Osteocyte (in vitro differentiated cells): ENCODE results near the gene NSUN3. TPM values are rescaled to one million over a fixed set of nuclear protein-coding genes. Genes with fewer than 3 reads are reported as not detected.
"Not testable (repeated sequence)": the region's sequence is repeated elsewhere in the genome, so short reads cannot be mapped to it uniquely, and the experiment has no call there.

Source experiments
- DNase-seq: peaks from one replicate; pipeline ENCODE4 v3.0.0; 2021; ENCODE audit warnings: mixed read lengths; ENCODE audit not compliant: unreplicated experiment; ENCODE audit errors: extremely low spot score
- H3K27ac Mint-ChIP-seq: one replicate; pipeline ENCODE4 v1.8.0; 2021; ENCODE audit warnings: mild to moderate bottlenecking, mixed read lengths; ENCODE audit not compliant: unreplicated experiment
- H3K27me3 Mint-ChIP-seq: one replicate; pipeline ENCODE4 v1.8.0; 2021; ENCODE audit warnings: mixed read lengths; ENCODE audit not compliant: unreplicated experiment
- H3K36me3 Mint-ChIP-seq: one replicate; pipeline ENCODE4 v1.8.0; 2021; ENCODE audit warnings: mixed read lengths; ENCODE audit not compliant: unreplicated experiment
- H3K4me1 Mint-ChIP-seq: one replicate; pipeline ENCODE4 v1.8.0; 2021; ENCODE audit warnings: mixed read lengths; ENCODE audit not compliant: unreplicated experiment
- H3K4me3 Mint-ChIP-seq: one replicate; pipeline ENCODE4 v1.8.0; 2021; ENCODE audit warnings: mild to moderate bottlenecking, moderate library complexity, mixed read lengths; ENCODE audit not compliant: unreplicated experiment
- H3K9me3 Mint-ChIP-seq: one replicate; pipeline ENCODE4 v1.8.0; 2021; ENCODE audit warnings: mixed read lengths; ENCODE audit not compliant: unreplicated experiment
- CTCF ChIP-seq: fragments of 200-600 bp; sonication (generic); IDR thresholded peaks from 2 replicates; pipeline ENCODE4 v1.5.0; 2021; ENCODE audit warnings: antibody characterized with exemption, mild to moderate bottlenecking, moderate library complexity
- total RNA-seq: library from RNA; stranded (reverse); gene quantifications from 2 replicates; pipeline ENCODE4 v1.2.1, GENCODE V29; 2021

The NSUN3 gene
- total RNA-seq, 1 donor from 2014 or later: 15.0 TPM

- Mint-ChIP-seq H3K36me3 (peaks cover 16% of the 10 kb centered on the region), H3K27me3 (no peaks in the 10 kb centered on the region), H3K27ac (no peak overlapping the region), H3K9me3 (no peaks in the 10 kb centered on the region), H3K4me1 (no peaks in the 10 kb centered on the region), H3K4me3 (no peak overlapping the region)
- no peak for TF ChIP-seq CTCF
- DNase-seq: no peak
Observed at GRCh38 chr3:94106268-94106667, 43.4 kb downstream of the NSUN3 start.

GRCh38 chr3:94110232-94110631 is 47.4 kb downstream of the NSUN3 start:
- H3K27ac Mint-ChIP-seq, H3K27me3 Mint-ChIP-seq, H3K4me3 Mint-ChIP-seq, DNase-seq, H3K9me3 Mint-ChIP-seq: not testable (repeated sequence)
- Mint-ChIP-seq H3K36me3 (peaks cover 21% of the 10 kb centered on the region), H3K4me1 (peaks cover 13% of the 10 kb centered on the region)

- Mint-ChIP-seq H3K4me1 (peaks cover 13% of the 10 kb centered on the region), H3K9me3 (no peaks in the 10 kb centered on the region), H3K4me3 (no peak overlapping the region), H3K27ac (no peak overlapping the region), H3K36me3 (peaks cover 19% of the 10 kb centered on the region), H3K27me3 (no peaks in the 10 kb centered on the region)
- DNase-seq: no peak
- no peak for TF ChIP-seq CTCF
Observed at GRCh38 chr3:94110854-94111253, 48.0 kb downstream of the NSUN3 start.

- Mint-ChIP-seq H3K27ac (no peak overlapping the region), H3K36me3 (peaks cover 13% of the 10 kb centered on the region), H3K4me3 (no peak overlapping the region), H3K27me3 (no peaks in the 10 kb centered on the region), H3K4me1 (peaks cover 13% of the 10 kb centered on the region), H3K9me3 (no peaks in the 10 kb centered on the region)
- DNase-seq: no peak
- no peak for TF ChIP-seq CTCF
Observed at GRCh38 chr3:94114666-94115065, 51.8 kb downstream of the NSUN3 start.

- Mint-ChIP-seq H3K4me3 (no peak overlapping the region), H3K4me1 (peaks cover 13% of the 10 kb centered on the region), H3K27me3 (no peaks in the 10 kb centered on the region), H3K27ac (no peak overlapping the region), H3K9me3 (no peaks in the 10 kb centered on the region), H3K36me3 (peaks cover 13% of the 10 kb centered on the region)
- peak; percentile 58 for TF ChIP-seq CTCF
- DNase-seq: no peak
Observed at GRCh38 chr3:94115482-94115881, 52.6 kb downstream of the NSUN3 start.

GRCh38 chr3:94117729-94118128 is 54.9 kb downstream of the NSUN3 start:
- no peaks in the 10 kb centered on the region for H3K9me3 Mint-ChIP-seq
- peaks cover 5% of the 10 kb centered on the region for H3K36me3 Mint-ChIP-seq
- peaks cover 13% of the 10 kb centered on the region for H3K4me1 Mint-ChIP-seq
- TF ChIP-seq CTCF: no peak
- no peak for DNase-seq
- no peak overlapping the region for H3K27ac Mint-ChIP-seq
- H3K27me3 Mint-ChIP-seq: no peaks in the 10 kb centered on the region
- no peak overlapping the region for H3K4me3 Mint-ChIP-seq
